ENCODE measurements around the gene LPP. TPM values are rescaled to one million over a fixed set of nuclear protein-coding genes. Genes with fewer than 3 reads are reported as not detected.

The LPP gene
- total and polyA plus RNA-seq, 2 donors (not counting 1 experiment from before 2014, with no cell fraction given): 7.6 to 81.7 TPM

DNA sequence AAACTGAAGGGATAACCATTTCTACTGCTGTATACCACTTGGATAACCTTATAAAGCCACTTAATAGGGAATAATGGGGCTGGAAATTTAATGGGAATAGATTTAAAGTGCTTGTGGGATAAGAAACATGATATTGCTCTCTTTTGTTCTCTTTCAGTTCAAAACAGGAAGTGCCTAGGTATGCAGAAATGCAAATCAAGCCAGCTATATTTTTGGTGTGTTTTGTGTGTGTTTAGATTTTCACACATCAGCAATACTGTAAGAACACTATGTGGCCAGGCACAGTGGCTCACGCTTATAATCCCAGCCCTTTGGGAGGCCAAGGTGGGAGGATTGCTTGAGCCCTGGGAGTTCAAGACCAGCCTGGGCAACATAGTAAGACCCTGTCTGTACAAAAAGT is 575.5 kb downstream of the LPP start:
- Histone ChIP-seq H3K27me3 (replicated peaks in 1 of 4; ENCODE audit: control extremely low read depth in 1 of 4, control insufficient read depth in 3 of 4, insufficient read depth in 4 of 4, low read length in 3 of 4) (no peaks in the 10 kb centered on the region), H3K9ac (ENCODE audit: low read length) (peak overlapping the region; percentile 12), H3K4me3 (ENCODE audit: control extremely low read depth in 1 of 5, extremely low read depth in 1 of 5, insufficient read depth in 1 of 5, low read depth in 2 of 5, low read length in 4 of 5) (peak overlapping the region in 1 of 5 experiments; percentile 23), H3K4me1 (ENCODE audit: control insufficient read depth in 2 of 2, insufficient read depth in 2 of 2, low read length in 2 of 2) (peaks cover 16 to 19% of the 10 kb centered on the region in 2 donors), H4K20me1 (ENCODE audit: control insufficient read depth, insufficient read depth, low read length, poor library complexity, severe bottlenecking) (no peaks in the 10 kb centered on the region), H3K36me3 (replicated peaks in 1 of 2; ENCODE audit: control extremely low read depth in 1 of 2, control insufficient read depth in 1 of 2, extremely low read depth in 1 of 2, insufficient read depth in 2 of 2, low read length in 1 of 2) (no peaks in the 10 kb centered on the region), H3K9me3 (ENCODE audit: control extremely low read depth in 1 of 3, control insufficient read depth in 2 of 3, insufficient read depth in 1 of 3, low read length in 2 of 3) (no peaks in the 10 kb centered on the region), H3K27ac (ENCODE audit: low read length in 2 of 2) (no peak overlapping the region), H3K79me2 (ENCODE audit: control insufficient read depth, insufficient read depth, low read length) (no peaks in the 10 kb centered on the region), H2AFZ (ENCODE audit: insufficient read depth, low read depth, low read length, poor library complexity, severe bottlenecking) (peak overlapping the region; percentile 21), H3K4me2 (replicated peaks; ENCODE audit: low read depth, low read length, poor library complexity, severe bottlenecking) (peak overlapping the region; percentile 58)
- intact Hi-C loops (cut with micrococcal nuclease): no loop called here
- Mint-ChIP-seq H3K4me1 (peaks cover 37% of the 10 kb centered on the region), H3K27ac (peak overlapping the region; percentile 29), H3K9me3 (ENCODE audit: insufficient read depth) (no peaks in the 10 kb centered on the region), H3K27me3 (no peaks in the 10 kb centered on the region), H3K4me3 (peak overlapping the region; percentile 26)
- DNase-seq (peak; percentile 17), ATAC-seq (ENCODE audit: low read depth) (peak; percentile 31)
- POLR2A ChIA-PET: no interaction called here
- WGBS (ENCODE audit: insufficient coverage): no CpG with 5 or more reads among the region's 1 CpG
- no peak for TF ChIP-seq EZH2 (IDR thresholded peaks at IDR 0.05; ENCODE audit: borderline replicate concordance, insufficient read depth, low read depth, low read length, poor library complexity, severe bottlenecking)
- TF ChIP-seq, protein P1, sequence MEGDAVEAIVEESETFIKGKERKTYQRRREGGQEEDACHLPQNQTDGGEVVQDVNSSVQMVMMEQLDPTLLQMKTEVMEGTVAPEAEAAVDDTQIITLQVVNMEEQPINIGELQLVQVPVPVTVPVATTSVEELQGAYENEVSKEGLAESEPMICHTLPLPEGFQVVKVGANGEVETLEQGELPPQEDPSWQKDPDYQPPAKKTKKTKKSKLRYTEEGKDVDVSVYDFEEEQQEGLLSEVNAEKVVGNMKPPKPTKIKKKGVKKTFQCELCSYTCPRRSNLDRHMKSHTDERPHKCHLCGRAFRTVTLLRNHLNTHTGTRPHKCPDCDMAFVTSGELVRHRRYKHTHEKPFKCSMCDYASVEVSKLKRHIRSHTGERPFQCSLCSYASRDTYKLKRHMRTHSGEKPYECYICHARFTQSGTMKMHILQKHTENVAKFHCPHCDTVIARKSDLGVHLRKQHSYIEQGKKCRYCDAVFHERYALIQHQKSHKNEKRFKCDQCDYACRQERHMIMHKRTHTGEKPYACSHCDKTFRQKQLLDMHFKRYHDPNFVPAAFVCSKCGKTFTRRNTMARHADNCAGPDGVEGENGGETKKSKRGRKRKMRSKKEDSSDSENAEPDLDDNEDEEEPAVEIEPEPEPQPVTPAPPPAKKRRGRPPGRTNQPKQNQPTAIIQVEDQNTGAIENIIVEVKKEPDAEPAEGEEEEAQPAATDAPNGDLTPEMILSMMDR (IDR thresholded peaks at IDR 0.05): no peak
- CTCF ChIA-PET: interaction anchor here (0.6 to 0.7 kb wide), 2 partner anchors 20 to 226 kb away, joined by 3 to 4 read pairs; no protein-coding TSS in a partner anchor

DNA sequence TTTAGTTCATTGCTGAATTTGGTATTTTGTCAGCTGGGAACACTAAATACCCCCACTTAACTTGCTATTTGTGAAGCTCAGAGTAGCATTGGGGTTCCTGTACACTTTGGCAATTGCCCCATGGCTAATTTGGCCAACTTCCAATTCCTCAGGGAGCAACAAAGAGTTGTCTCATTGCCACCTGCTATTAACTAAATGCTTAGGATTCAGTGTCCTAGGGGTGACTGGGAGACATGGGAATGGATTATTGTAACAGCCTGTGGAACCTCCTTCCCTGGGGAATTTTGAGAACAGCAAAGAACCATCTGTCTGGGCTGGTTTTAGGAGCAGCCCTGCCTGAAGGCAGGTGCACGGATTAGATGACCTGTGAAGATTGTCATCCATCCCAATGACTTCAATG is 580.4 kb downstream of the LPP start:
- H3K4me1 Mint-ChIP-seq: peaks cover 12% of the 10 kb centered on the region

More for the DNA sequence above, 580.4 kb downstream of the LPP start:
- DNase-seq (no peak), ATAC-seq (ENCODE audit: low read depth) (no peak)
- Histone ChIP-seq H3K79me2 (ENCODE audit: control insufficient read depth, insufficient read depth, low read length) (no peaks in the 10 kb centered on the region), H3K9ac (ENCODE audit: low read length) (no peak overlapping the region), H2AFZ (ENCODE audit: insufficient read depth, low read depth, low read length, poor library complexity, severe bottlenecking) (no peak overlapping the region), H3K4me1 (ENCODE audit: control insufficient read depth in 2 of 2, insufficient read depth in 2 of 2, low read length in 2 of 2) (peaks cover 11 to 12% of the 10 kb centered on the region in 2 donors), H3K27ac (ENCODE audit: low read length in 2 of 2) (no peak overlapping the region), H3K36me3 (replicated peaks in 1 of 2; ENCODE audit: control extremely low read depth in 1 of 2, control insufficient read depth in 1 of 2, extremely low read depth in 1 of 2, insufficient read depth in 2 of 2, low read length in 1 of 2) (no peaks in the 10 kb centered on the region), H3K27me3 (replicated peaks in 1 of 4; ENCODE audit: control extremely low read depth in 1 of 4, control insufficient read depth in 3 of 4, insufficient read depth in 4 of 4, low read length in 3 of 4) (no peaks in the 10 kb centered on the region), H3K4me2 (replicated peaks; ENCODE audit: low read depth, low read length, poor library complexity, severe bottlenecking) (no peak overlapping the region), H3K4me3 (ENCODE audit: control extremely low read depth in 1 of 5, extremely low read depth in 1 of 5, insufficient read depth in 1 of 5, low read depth in 2 of 5, low read length in 4 of 5) (no peak overlapping the region), H3K9me3 (ENCODE audit: control extremely low read depth in 1 of 3, control insufficient read depth in 2 of 3, insufficient read depth in 1 of 3, low read length in 2 of 3) (no peaks in the 10 kb centered on the region), H4K20me1 (ENCODE audit: control insufficient read depth, insufficient read depth, low read length, poor library complexity, severe bottlenecking) (no peaks in the 10 kb centered on the region)
- POLR2A ChIA-PET: no interaction called here
- no peaks in the 10 kb centered on the region for H3K27me3 Mint-ChIP-seq
- CTCF ChIA-PET: interaction anchor here (1.0 to 1.8 kb wide), 3 partner anchors 10 to 993 kb away, joined by 3 to 4 read pairs (median 3); no protein-coding TSS in a partner anchor
- TF ChIP-seq EZH2 (IDR thresholded peaks at IDR 0.05; ENCODE audit: borderline replicate concordance, insufficient read depth, low read depth, low read length, poor library complexity, severe bottlenecking): no peak
- TF ChIP-seq, protein P1 (IDR thresholded peaks at IDR 0.05): no peak
- H3K4me3 Mint-ChIP-seq: no peak overlapping the region
- intact Hi-C loops (cut with micrococcal nuclease): no loop called here
- 100% methylated on average over 1 of the region's 1 CpG for WGBS (ENCODE audit: insufficient coverage)
- H3K9me3 Mint-ChIP-seq (ENCODE audit: insufficient read depth): no peaks in the 10 kb centered on the region
- H3K27ac Mint-ChIP-seq: no peak overlapping the region
